Jurkat, Clone E6-1 (cell line): Measurements from ENCODE around the gene GABRR2.
"Not testable (repeated sequence)": the region's sequence is repeated elsewhere in the genome, so short reads cannot be mapped to it uniquely, and the experiment has no call there.

Source experiments
- DNase-seq: peaks from one replicate; pipeline ENCODE4 v3.0.0-alpha.2; 2011; ENCODE audit warnings: low read depth, low spot score
- H3K4me3 ChIP-seq: 2 replicates; pipeline ENCODE4 v1.5.1; 2011; ENCODE audit warnings: mild to moderate bottlenecking, low read length, control low read depth, moderate library complexity

GABRR2 gene

GRCh38 chr6:89335164-89335563, 20.1 kb upstream of the GABRR2 start:
- no peak overlapping the region for H3K4me3 ChIP-seq
- DNase-seq, result no peak

GRCh38 chr6:89330910-89331309, 15.8 kb upstream of the GABRR2 start:
- no peak for DNase-seq

GRCh38 chr6:89328976-89329375, 13.9 kb upstream of the GABRR2 start:
- DNase-seq, result no peak

More at GRCh38 chr6:89330910-89331309, 15.8 kb upstream of the GABRR2 start:
- no peak overlapping the region for H3K4me3 ChIP-seq

GRCh38 chr6:89324304-89324703, 9.2 kb upstream of the GABRR2 start:
- H3K4me3 ChIP-seq, result no peak overlapping the region
- no peak for DNase-seq

More at GRCh38 chr6:89328976-89329375, 13.9 kb upstream of the GABRR2 start:
- H3K4me3 ChIP-seq, result no peak overlapping the region

GRCh38 chr6:89323511-89323971, 8.4 kb upstream of the GABRR2 start:
- H3K4me3 ChIP-seq, result no peak overlapping the region
- no peak for DNase-seq

- no peak for DNase-seq
- H3K4me3 ChIP-seq, result no peak overlapping the region
Measured at GRCh38 chr6:89321131-89321970, 6.3 kb upstream of the GABRR2 start.

- DNase-seq, result no peak
- no peak overlapping the region for H3K4me3 ChIP-seq
Measured at GRCh38 chr6:89320012-89320559, 5.0 kb upstream of the GABRR2 start.

GRCh38 chr6:89317067-89317466, 2.0 kb upstream of the GABRR2 start:
- DNase-seq, result no peak
- H3K4me3 ChIP-seq, result no peak overlapping the region

- no peak overlapping the region for H3K4me3 ChIP-seq
- DNase-seq, result no peak
Measured at GRCh38 chr6:89314692-89315091, 407 bp downstream of the GABRR2 start.

- DNase-seq, result no peak
- no peak overlapping the region for H3K4me3 ChIP-seq
Measured at GRCh38 chr6:89313006-89313405, 2.1 kb downstream of the GABRR2 start.

- H3K4me3 ChIP-seq, result no peak overlapping the region
- no peak for DNase-seq
Measured at GRCh38 chr6:89311853-89312531, 3.1 kb downstream of the GABRR2 start.

- no peak overlapping the region for H3K4me3 ChIP-seq
- DNase-seq, result no peak
Measured at GRCh38 chr6:89311530-89311852, 3.6 kb downstream of the GABRR2 start.

- no peak for DNase-seq
Measured at GRCh38 chr6:89310929-89311328, 4.2 kb downstream of the GABRR2 start.

GRCh38 chr6:89308525-89309395, 6.3 kb downstream of the GABRR2 start:
- DNase-seq, result no peak
- no peak overlapping the region for H3K4me3 ChIP-seq

More at GRCh38 chr6:89310929-89311328, 4.2 kb downstream of the GABRR2 start:
- no peak overlapping the region for H3K4me3 ChIP-seq

- DNase-seq, H3K4me3 ChIP-seq: not testable (repeated sequence)
Measured at GRCh38 chr6:89304517-89304916, 10.6 kb downstream of the GABRR2 start.

GRCh38 chr6:89302936-89303335, 12.2 kb downstream of the GABRR2 start:
- DNase-seq, result no peak

GRCh38 chr6:89302195-89302770, 12.8 kb downstream of the GABRR2 start:
- DNase-seq, result no peak
- no peak overlapping the region for H3K4me3 ChIP-seq

More at GRCh38 chr6:89302936-89303335, 12.2 kb downstream of the GABRR2 start:
- H3K4me3 ChIP-seq, result no peak overlapping the region

- no peak for DNase-seq
- H3K4me3 ChIP-seq, result no peak overlapping the region
Measured at GRCh38 chr6:89301586-89302194, 13.4 kb downstream of the GABRR2 start.
